SK-N-MC (cell line): ENCODE measurements around the gene CAND1.

Source experiments
- DNase-seq: peaks from one replicate; pipeline ENCODE4 v3.0.0-alpha.2; 2011; ENCODE audit warnings: low read depth, low spot score
- H3K27ac ChIP-seq: fragments of 200-600 bp; sonication (generic); 2 replicates; pipeline ENCODE4 v1.5.1; 2016; ENCODE audit warnings: mixed run types
- H3K36me3 ChIP-seq: fragments of 200-600 bp; sonication (generic); 2 replicates; pipeline ENCODE4 v1.6.1; 2017; ENCODE audit warnings: antibody characterized with exemption, low read length, mixed read lengths; ENCODE audit not compliant: insufficient read depth
- H3K4me3 ChIP-seq: fragments of 200-600 bp; sonication (generic); 2 replicates; pipeline ENCODE4 v1.5.1; 2016
- H3K9ac ChIP-seq: fragments of 200-600 bp; sonication (generic); 2 replicates; pipeline ENCODE4 v1.8.0; 2017; ENCODE audit warnings: mixed run types, mixed read lengths; ENCODE audit not compliant: insufficient read length
- H3K9me3 ChIP-seq: fragments of 200-600 bp; sonication (generic); 2 replicates; pipeline ENCODE4 v1.6.1; 2017; ENCODE audit warnings: low read depth, mild to moderate bottlenecking, antibody characterized with exemption, low read length, moderate library complexity, mixed read lengths
- EZH2 ChIP-seq: fragments of 200-600 bp; sonication (generic); IDR thresholded peaks from one replicate; pipeline ENCODE4 v1.6.1; 2017; ENCODE audit warnings: antibody characterized with exemption
- FOXP2 ChIP-seq: optimal IDR thresholded peaks from 2 replicates; pipeline ENCODE3; 2011; ENCODE audit warnings: mild to moderate bottlenecking, moderate library complexity; ENCODE audit not compliant: insufficient read depth; ENCODE audit errors: extremely low read length, control extremely low read depth
- POLR2AphosphoS5 ChIP-seq: IDR thresholded peaks from 2 replicates; pipeline ENCODE4 v1.6.1; 2012; ENCODE audit warnings: mild to moderate bottlenecking, low read depth, low read length, borderline replicate concordance

Gene CAND1

DNA sequence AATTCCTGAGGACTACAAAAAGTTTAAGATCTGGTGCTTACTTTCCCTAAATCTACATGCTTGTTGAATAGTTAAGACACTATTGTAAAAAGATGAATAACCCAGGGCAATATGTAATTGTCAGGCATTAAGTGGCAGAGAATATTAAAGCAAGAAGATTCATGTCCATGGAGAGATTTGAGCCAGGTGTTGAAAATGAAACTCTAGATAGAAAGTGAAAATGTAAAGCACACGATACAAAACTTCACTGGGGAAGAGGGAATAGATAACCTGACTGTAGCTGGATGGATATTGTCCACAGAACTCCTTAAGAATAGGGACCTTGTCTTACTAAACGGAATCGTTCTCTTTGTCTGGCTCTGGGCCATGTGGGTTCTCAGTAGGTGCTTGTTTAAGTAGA lies 5.0 kb downstream of the CAND1 start:
- no peak for DNase-seq
- no peak for TF ChIP-seq POLR2AphosphoS5
- no peak for TF ChIP-seq EZH2
- no peak for TF ChIP-seq FOXP2
- Histone ChIP-seq H3K36me3 (peaks cover 46% of the 10 kb centered on the region), H3K27ac (peak overlapping the region; percentile 43), H3K9ac (peak overlapping the region; percentile 35), H3K4me3 (peak overlapping the region; percentile 44; the same call in 1 of the 2 replicates), H3K9me3 (no peaks in the 10 kb centered on the region)

DNA sequence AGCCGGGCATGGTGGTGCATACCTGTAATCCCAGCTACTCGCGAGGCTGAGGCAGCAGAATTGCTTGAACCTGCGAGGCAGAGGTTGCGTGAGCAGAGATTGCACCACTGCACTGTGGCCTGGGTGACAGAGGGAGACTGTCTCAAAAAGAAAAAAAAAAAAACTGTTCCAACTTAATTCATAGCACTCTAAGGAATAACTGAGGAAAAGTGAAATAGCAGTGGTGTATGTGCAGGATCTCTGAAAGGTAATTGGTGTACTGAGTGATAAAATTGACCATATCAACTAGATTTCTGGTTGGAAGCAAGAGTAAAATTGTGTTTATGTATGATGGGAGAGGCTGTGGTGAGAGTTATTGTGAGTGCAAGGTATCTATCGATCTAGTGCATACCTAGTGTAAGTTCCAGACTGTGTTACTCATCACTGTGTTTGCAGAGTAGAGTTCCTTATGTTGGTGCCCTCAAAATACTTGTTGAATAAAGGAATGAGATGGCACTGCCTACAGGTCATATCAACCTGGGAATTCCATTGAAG lies 6.3 kb downstream of the CAND1 start:
- no peak for TF ChIP-seq FOXP2
- no peak for TF ChIP-seq POLR2AphosphoS5
- no peak for TF ChIP-seq EZH2
- Histone ChIP-seq H3K36me3 (peaks cover 49% of the 10 kb centered on the region), H3K9ac (no peak overlapping the region), H3K27ac (no peak overlapping the region), H3K4me3 (no peak overlapping the region), H3K9me3 (no peaks in the 10 kb centered on the region)
- DNase-seq: no peak

DNA sequence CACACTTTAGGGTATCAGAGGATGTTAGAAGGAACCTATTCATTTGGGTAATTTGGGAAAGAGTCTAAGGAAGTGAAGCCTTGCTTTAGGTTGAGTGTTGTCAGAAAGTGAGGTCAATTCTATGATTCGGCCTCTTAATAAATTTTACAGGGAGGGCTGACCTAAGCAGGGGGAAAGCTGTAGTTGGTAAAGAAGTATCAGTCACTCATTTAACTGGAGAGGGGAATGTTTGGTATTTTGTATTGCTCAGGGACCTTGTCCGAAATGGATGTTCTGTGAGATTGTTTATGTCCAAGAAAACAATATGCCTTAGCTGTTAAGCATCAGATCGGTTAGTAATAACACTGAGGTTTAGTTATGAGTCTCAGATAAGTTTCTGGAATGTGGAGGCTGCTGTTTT lies 7.3 kb downstream of the CAND1 start:
- H3K27ac ChIP-seq: no peak overlapping the region
- no peaks in the 10 kb centered on the region for H3K9me3 ChIP-seq
- no peak overlapping the region for H3K4me3 ChIP-seq
- TF ChIP-seq FOXP2 (no peak), EZH2 (no peak), POLR2AphosphoS5 (no peak)
- no peak overlapping the region for H3K9ac ChIP-seq
- no peak for DNase-seq
- H3K36me3 ChIP-seq: peaks cover 54% of the 10 kb centered on the region

DNA sequence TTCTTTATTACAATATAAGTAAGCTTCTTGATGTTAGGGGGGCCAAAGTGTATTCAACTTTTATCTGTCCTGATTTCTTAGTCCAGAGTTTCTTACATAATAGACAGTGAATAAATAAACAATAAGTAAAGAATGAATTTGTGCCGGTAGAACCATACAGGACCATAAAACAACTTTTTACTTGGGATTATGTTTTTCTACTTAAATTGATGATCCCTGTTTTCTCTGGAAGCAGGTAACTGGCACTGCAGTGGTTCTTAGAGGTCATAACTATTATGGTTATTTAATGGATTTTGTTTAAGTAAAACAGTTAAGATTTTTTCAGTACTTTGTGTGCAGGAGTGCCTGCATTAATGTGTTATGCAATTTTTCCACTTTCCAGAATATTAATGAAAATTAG lies 10.5 kb downstream of the CAND1 start:
- H3K36me3 ChIP-seq: peaks cover 69% of the 10 kb centered on the region
- H3K4me3 ChIP-seq: no peak overlapping the region
- H3K27ac ChIP-seq: no peak overlapping the region
- H3K9ac ChIP-seq: no peak overlapping the region
- TF ChIP-seq EZH2: no peak
- no peak for TF ChIP-seq POLR2AphosphoS5
- no peak for TF ChIP-seq FOXP2
- no peak for DNase-seq
- no peaks in the 10 kb centered on the region for H3K9me3 ChIP-seq

DNA sequence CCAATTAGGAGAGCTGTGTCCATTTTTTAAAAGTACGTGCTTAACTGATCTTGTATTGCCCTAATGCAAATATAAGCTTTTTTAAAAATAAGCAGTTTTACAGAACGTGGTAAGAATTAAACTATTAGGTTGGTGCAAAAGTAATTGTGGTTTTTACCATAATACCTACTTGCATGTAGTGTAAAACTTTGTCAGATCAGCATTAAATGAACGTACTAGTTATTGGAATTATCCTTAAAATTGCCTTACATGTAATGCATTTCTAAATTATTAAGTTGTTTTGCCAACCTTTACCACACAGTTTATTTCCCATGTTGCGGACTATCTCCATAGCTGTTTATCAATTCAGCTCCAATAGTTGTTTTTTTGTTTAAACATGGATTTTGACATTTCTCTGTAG lies 10.9 kb downstream of the CAND1 start:
- Histone ChIP-seq H3K27ac (no peak overlapping the region), H3K9ac (no peak overlapping the region), H3K4me3 (no peak overlapping the region), H3K36me3 (peaks cover 69% of the 10 kb centered on the region), H3K9me3 (no peaks in the 10 kb centered on the region)
- TF ChIP-seq EZH2: no peak
- TF ChIP-seq FOXP2: no peak
- TF ChIP-seq POLR2AphosphoS5: no peak
- DNase-seq: no peak

DNA sequence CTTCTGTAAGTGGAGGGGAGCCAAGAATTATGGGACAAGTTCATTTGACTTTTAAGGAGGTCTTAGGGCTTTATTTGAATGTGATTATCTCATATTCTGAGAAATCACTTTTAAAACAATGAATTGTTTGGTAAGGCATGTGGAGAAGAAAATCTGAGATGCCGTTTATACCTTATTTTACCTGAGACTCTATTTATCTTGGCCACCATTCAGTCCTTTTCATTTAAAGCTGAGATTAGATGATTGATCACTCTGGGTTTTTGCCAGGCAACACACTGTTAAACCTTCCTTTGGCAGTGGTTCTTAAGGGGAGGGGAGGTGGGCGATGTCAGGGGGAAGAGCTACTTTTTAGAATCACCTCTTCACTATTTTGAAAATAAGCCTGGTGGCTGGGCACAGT lies 11.4 kb downstream of the CAND1 start:
- no peak for DNase-seq
- no peak for TF ChIP-seq FOXP2
- TF ChIP-seq POLR2AphosphoS5: no peak
- no peak for TF ChIP-seq EZH2
- Histone ChIP-seq H3K9ac (no peak overlapping the region), H3K36me3 (peaks cover 69% of the 10 kb centered on the region), H3K9me3 (no peaks in the 10 kb centered on the region), H3K27ac (no peak overlapping the region), H3K4me3 (no peak overlapping the region)

DNA sequence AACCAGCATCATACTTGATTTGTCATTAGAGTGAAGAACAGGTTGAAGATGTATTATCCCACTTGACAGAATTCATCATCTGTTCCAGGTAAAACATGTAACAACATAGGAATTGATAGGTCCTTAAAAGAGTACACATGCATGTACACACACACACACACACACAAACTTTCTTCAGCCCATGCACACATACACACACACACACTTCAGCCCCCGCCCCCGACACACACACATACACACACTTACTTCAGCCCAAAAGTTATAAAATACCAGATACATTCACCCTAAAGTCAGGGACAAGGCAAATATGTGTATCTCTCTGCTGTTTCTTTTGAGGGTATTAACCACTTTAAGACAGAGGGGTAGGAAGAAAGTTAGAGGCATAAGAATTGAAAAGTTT lies 15.4 kb downstream of the CAND1 start:
- H3K36me3 ChIP-seq: peaks cover 83% of the 10 kb centered on the region
- no peak for DNase-seq
- no peak overlapping the region for H3K4me3 ChIP-seq
- H3K9ac ChIP-seq: no peak overlapping the region
- H3K9me3 ChIP-seq: no peaks in the 10 kb centered on the region
- H3K27ac ChIP-seq: 0 out of 2 replicates have a peak overlapping the region, but pooled peaks have one; percentile 4
- TF ChIP-seq EZH2: no peak
- no peak for TF ChIP-seq FOXP2
- no peak for TF ChIP-seq POLR2AphosphoS5

DNA sequence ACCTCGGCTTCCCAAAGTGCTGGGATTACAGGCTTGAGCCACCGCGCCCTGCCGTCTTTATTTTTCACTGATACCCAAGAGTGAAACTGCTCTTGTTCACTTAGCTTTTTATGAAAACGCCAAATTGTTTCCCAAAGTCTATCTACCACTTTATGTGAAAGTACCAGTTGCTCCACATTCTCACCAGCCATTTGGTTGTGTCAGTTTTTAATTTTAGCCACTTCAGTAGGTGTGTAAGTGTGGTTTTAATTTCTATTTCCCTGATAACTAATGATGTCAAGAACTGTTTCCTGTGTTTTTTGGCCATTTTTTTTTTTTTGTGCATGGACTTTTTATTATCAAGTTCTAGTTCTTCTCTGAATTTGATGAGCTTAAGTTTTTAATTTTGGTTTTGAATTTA lies 17.1 kb downstream of the CAND1 start:
- DNase-seq: no peak
- no peak overlapping the region for H3K27ac ChIP-seq
- no peaks in the 10 kb centered on the region for H3K9me3 ChIP-seq
- H3K4me3 ChIP-seq: no peak overlapping the region
- H3K36me3 ChIP-seq: peaks cover 92% of the 10 kb centered on the region
- no peak for TF ChIP-seq FOXP2
- TF ChIP-seq POLR2AphosphoS5: no peak
- TF ChIP-seq EZH2: no peak
- no peak overlapping the region for H3K9ac ChIP-seq

DNA sequence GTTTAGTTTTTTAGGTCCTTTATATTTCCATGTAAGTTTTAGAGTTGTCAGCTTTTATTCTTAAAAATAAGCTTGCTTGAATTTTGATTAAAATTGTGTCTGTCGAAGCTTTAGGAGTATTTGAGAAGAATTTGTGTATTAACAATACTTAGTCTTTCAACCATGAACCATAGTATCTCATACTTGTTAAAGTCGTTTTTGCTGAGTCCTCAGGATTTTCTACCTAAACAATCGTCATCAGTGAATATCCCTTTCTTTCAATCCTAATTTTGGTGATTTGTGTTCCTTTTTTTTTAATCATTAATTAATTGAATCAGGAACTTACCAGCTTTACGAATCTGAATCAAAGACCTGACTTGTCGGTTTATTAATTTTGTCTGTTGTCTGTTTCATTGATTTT lies 18.2 kb downstream of the CAND1 start:
- Histone ChIP-seq H3K36me3 (peaks cover 87% of the 10 kb centered on the region), H3K4me3 (no peak overlapping the region), H3K9me3 (no peaks in the 10 kb centered on the region), H3K27ac (no peak overlapping the region), H3K9ac (no peak overlapping the region)
- no peak for TF ChIP-seq EZH2
- no peak for TF ChIP-seq POLR2AphosphoS5
- no peak for TF ChIP-seq FOXP2
- DNase-seq: no peak
